ENCODE data around the gene GOLGA5.

DNA sequence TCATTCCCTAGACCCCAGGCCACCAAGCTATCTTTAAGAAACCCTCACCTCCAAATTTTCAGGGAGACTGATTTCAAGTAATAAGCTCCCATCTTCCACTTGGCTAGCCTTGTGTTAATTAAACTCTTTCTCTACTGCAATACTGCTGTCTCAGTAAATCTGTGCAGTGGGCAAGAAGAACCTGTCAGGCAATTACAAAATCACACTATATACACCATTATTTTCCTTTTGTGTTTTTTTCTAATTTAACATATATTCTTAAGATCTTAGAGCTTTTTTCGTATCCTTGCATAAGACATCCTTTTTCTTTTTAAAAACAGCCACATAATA, 7.7 kb upstream of the GOLGA5 start:
- no peak for TF ChIP-seq CTCF (IDR thresholded peaks at IDR 0.05)
- TF ChIP-seq POLR2A (IDR thresholded peaks at IDR 0.05), result no peak
